Hepatocyte (in vitro differentiated cells): ENCODE data around the gene ASB1. TPM values are rescaled to one million over a fixed set of nuclear protein-coding genes. Genes with fewer than 3 reads are reported as not detected.

Experiments used
- DNase-seq: peaks from one replicate; pipeline ENCODE4 v3.0.0-alpha.2; 2016; ENCODE audit warnings: low spot score
- H2AFZ ChIP-seq: fragments of 200-600 bp; sonication (generic); 2 replicates; pipeline ENCODE4 v1.6.0; 2016; ENCODE audit warnings: antibody characterized with exemption, mild to moderate bottlenecking
- H3K27ac ChIP-seq: fragments of 200-600 bp; sonication (generic); 2 replicates; pipeline ENCODE4 v1.5.1; 2016; ENCODE audit warnings: mild to moderate bottlenecking
- H3K27me3 ChIP-seq: fragments of 200-600 bp; sonication (generic); 2 replicates; pipeline ENCODE4 v1.6.1; 2016
- H3K36me3 ChIP-seq: fragments of 200-600 bp; sonication (generic); replicated peaks from 2 replicates; pipeline ENCODE4 v1.5.1; 2016; ENCODE audit warnings: low read depth; ENCODE audit not compliant: insufficient read depth
- H3K4me1 ChIP-seq: fragments of 200-600 bp; sonication (generic); 2 replicates; pipeline ENCODE4 v1.5.1; 2016; ENCODE audit warnings: mild to moderate bottlenecking, moderate library complexity; ENCODE audit not compliant: insufficient read depth
- H3K4me2 ChIP-seq: fragments of 200-600 bp; sonication (generic); 2 replicates; pipeline ENCODE4 v1.6.0; 2016
- H3K4me3 ChIP-seq: fragments of 200-600 bp; sonication (generic); 2 replicates; pipeline ENCODE4 v1.5.1; 2016; ENCODE audit warnings: mild to moderate bottlenecking
- H3K79me2 ChIP-seq: fragments of 200-600 bp; sonication (generic); 2 replicates; pipeline ENCODE4 v1.6.0; 2017; ENCODE audit warnings: mild to moderate bottlenecking
- H3K9me2 ChIP-seq: fragments of 200-600 bp; sonication (generic); replicated peaks from 2 replicates; pipeline ENCODE4 v1.6.0; 2017; ENCODE audit warnings: mild to moderate bottlenecking; ENCODE audit not compliant: insufficient read depth
- H3K9me3 ChIP-seq: fragments of 200-600 bp; sonication (generic); 2 replicates; pipeline ENCODE4 v1.5.1; 2016; ENCODE audit warnings: low read depth, mild to moderate bottlenecking
- H4K20me1 ChIP-seq: fragments of 200-600 bp; sonication (generic); 2 replicates; pipeline ENCODE4 v1.6.0; 2016; ENCODE audit warnings: mild to moderate bottlenecking; ENCODE audit not compliant: insufficient read depth, poor library complexity, severe bottlenecking
- CTCF ChIP-seq: fragments of 200-600 bp; sonication (generic); IDR thresholded peaks from 2 replicates; pipeline ENCODE4 v1.5.1; 2016; ENCODE audit warnings: antibody characterized with exemption, mild to moderate bottlenecking; ENCODE audit not compliant: poor library complexity
- EZH2 ChIP-seq: fragments of 200-600 bp; sonication (generic); IDR thresholded peaks from 2 replicates; pipeline ENCODE4 v1.6.1; 2016; ENCODE audit warnings: antibody characterized with exemption, mild to moderate bottlenecking, borderline replicate concordance
- EZH2phosphoT487 ChIP-seq: fragments of 200-600 bp; sonication (generic); IDR thresholded peaks from one replicate; pipeline ENCODE4 v1.6.1; 2018; ENCODE audit warnings: antibody characterized with exemption, mild to moderate bottlenecking, low read depth, moderate library complexity; ENCODE audit not compliant: unreplicated experiment, severe bottlenecking
- WGBS: methylation state at CpG from one replicate; pipeline ENCODE4 v1.1.6; 2016; ENCODE audit warnings: low lambda C conversion rate; ENCODE audit errors: missing lambda C conversion rate; 5-methylcytosine and 5-hydroxymethylcytosine counted together
- polyA plus RNA-seq: library from polyadenylated mRNA; unstranded; fragments of >200 nt; fragmentation: Nextera tagmentation; extraction: Ambion mirVana; gene quantifications from 2 replicates; pipeline ENCODE4 v1.2.1, GENCODE V29; 2016
- total RNA-seq: library from RNA; depleted of rRNA; stranded (reverse); fragments of >200 nt; gene quantifications from 2 replicates; pipeline ENCODE4 v1.2.3, GENCODE V29; 2014

Gene ASB1
- total and polyA plus RNA-seq, 2 experiments from 2014 or later, result 13.0 to 27.9 TPM

- Histone ChIP-seq H3K4me2 (no peak overlapping the region), H3K4me3 (no peak overlapping the region), H3K27me3 (no peaks in the 10 kb centered on the region), H2AFZ (no peak overlapping the region), H4K20me1 (no peaks in the 10 kb centered on the region), H3K36me3 (no peaks in the 10 kb centered on the region), H3K79me2 (no peaks in the 10 kb centered on the region), H3K4me1 (peaks cover 5% of the 10 kb centered on the region), H3K27ac (no peak overlapping the region), H3K9me3 (no peaks in the 10 kb centered on the region), H3K9me2 (no peaks in the 10 kb centered on the region)
- 90% methylated on average over 10 of the region's 10 CpGs for WGBS
- TF ChIP-seq EZH2phosphoT487 (no peak), CTCF (no peak), EZH2 (no peak)
- no peak for DNase-seq
These were observed 61.7 kb downstream of the ASB1 start for GRCh38 chr2:238488347-238488826.

GRCh38 chr2:238489431-238489830 is 62.7 kb downstream of the ASB1 start:
- Histone ChIP-seq H3K27me3 (no peaks in the 10 kb centered on the region), H3K4me3 (no peak overlapping the region), H3K79me2 (no peaks in the 10 kb centered on the region), H3K9me3 (no peaks in the 10 kb centered on the region), H3K4me2 (no peak overlapping the region), H3K36me3 (no peaks in the 10 kb centered on the region), H4K20me1 (no peaks in the 10 kb centered on the region), H3K4me1 (peaks cover 5% of the 10 kb centered on the region), H3K27ac (no peak overlapping the region), H3K9me2 (no peaks in the 10 kb centered on the region), H2AFZ (no peak overlapping the region)
- DNase-seq, result no peak
- 96% methylated on average over 14 of the region's 14 CpGs for WGBS
- TF ChIP-seq EZH2, result no peak
- TF ChIP-seq CTCF, result no peak
- no peak for TF ChIP-seq EZH2phosphoT487

- Histone ChIP-seq H3K27ac (no peak overlapping the region), H3K9me2 (no peaks in the 10 kb centered on the region), H3K4me3 (no peak overlapping the region), H3K4me1 (peaks cover 5% of the 10 kb centered on the region), H3K9me3 (no peaks in the 10 kb centered on the region), H3K36me3 (no peaks in the 10 kb centered on the region), H2AFZ (no peak overlapping the region), H3K79me2 (no peaks in the 10 kb centered on the region), H4K20me1 (no peaks in the 10 kb centered on the region), H3K4me2 (no peak overlapping the region), H3K27me3 (no peaks in the 10 kb centered on the region)
- no peak for DNase-seq
- TF ChIP-seq EZH2 (no peak), CTCF (no peak), EZH2phosphoT487 (no peak)
These were observed 63.2 kb downstream of the ASB1 start for GRCh38 chr2:238489896-238490295.

- H3K27ac ChIP-seq, result no peak overlapping the region
- no peaks in the 10 kb centered on the region for H3K36me3 ChIP-seq
- no peak overlapping the region for H3K4me2 ChIP-seq
- no peak overlapping the region for H3K4me3 ChIP-seq
- H3K79me2 ChIP-seq, result no peaks in the 10 kb centered on the region
- no peaks in the 10 kb centered on the region for H3K9me2 ChIP-seq
- H3K9me3 ChIP-seq, result no peaks in the 10 kb centered on the region
- no peak for DNase-seq
- H3K27me3 ChIP-seq, result no peaks in the 10 kb centered on the region
- peak overlapping the region; percentile 31 for H2AFZ ChIP-seq
- no peak for TF ChIP-seq EZH2
- TF ChIP-seq CTCF, result no peak
- no peak for TF ChIP-seq EZH2phosphoT487
- H3K4me1 ChIP-seq, result peaks cover 5% of the 10 kb centered on the region
- WGBS, result 58% methylated on average over 5 of the region's 5 CpGs
- H4K20me1 ChIP-seq, result no peaks in the 10 kb centered on the region
These were observed 66.1 kb downstream of the ASB1 start for GRCh38 chr2:238492840-238493239.
